Neural cell (in vitro differentiated cells): ENCODE data around the gene HOXA7. TPM values are rescaled to one million over a fixed set of nuclear protein-coding genes. Genes with fewer than 3 reads are reported as not detected.

Experiments
- H2AFZ ChIP-seq: fragments of 200-600, 300-800 bp; sonication (generic), shearing (Covaris generic); 2 replicates; pipeline ENCODE4 v1.6.0; 2014; ENCODE audit warnings: low read depth, mild to moderate bottlenecking, antibody characterized with exemption, low read length, moderate library complexity
- H3F3A ChIP-seq: fragments of 200-600 bp; shearing (Covaris generic); 2 replicates; pipeline ENCODE4 v1.6.1; 2016; ENCODE audit warnings: mild to moderate bottlenecking, moderate library complexity, mixed read lengths, antibody characterized with exemption, low read length; ENCODE audit not compliant: insufficient read depth, poor library complexity, severe bottlenecking
- H3K27ac ChIP-seq: fragments of 200-600, 300-800 bp; sonication (generic), shearing (Covaris generic); 2 replicates; pipeline ENCODE4 v1.5.1; 2014; ENCODE audit warnings: mild to moderate bottlenecking, low read length, moderate library complexity
- H3K27me3 ChIP-seq: fragments of 300-800, 200-600 bp; sonication (generic), shearing (Covaris generic); 2 replicates; pipeline ENCODE4 v1.6.0; 2014; ENCODE audit warnings: mild to moderate bottlenecking, low read depth, low read length, moderate library complexity; ENCODE audit not compliant: insufficient read depth
- H3K36me3 ChIP-seq: fragments of 300-800, 200-600 bp; sonication (generic), shearing (Covaris generic); 2 replicates; pipeline ENCODE4 v1.5.1; 2014; ENCODE audit warnings: mild to moderate bottlenecking, antibody characterized with exemption, low read length, moderate library complexity; ENCODE audit not compliant: insufficient read depth
- H3K4me2 ChIP-seq: fragments of 300-800, 200-600 bp; sonication (generic), shearing (Covaris generic); 2 replicates; pipeline ENCODE4 v1.6.0; 2014; ENCODE audit warnings: mild to moderate bottlenecking, low read length
- H3K4me3 ChIP-seq: fragments of 300-800, 200-600 bp; sonication (generic), shearing (Covaris generic); 2 replicates; pipeline ENCODE4 v1.5.1; 2014; ENCODE audit warnings: mild to moderate bottlenecking, low read length, moderate library complexity
- H3K79me2 ChIP-seq: fragments of 200-600 bp; shearing (Covaris generic); replicated peaks from 2 replicates; pipeline ENCODE4 v1.6.0; 2014; ENCODE audit warnings: mild to moderate bottlenecking, low read length, moderate library complexity; ENCODE audit not compliant: insufficient read depth
- H3K9ac ChIP-seq: fragments of 300-800, 200-600 bp; sonication (generic), shearing (Covaris generic); 2 replicates; pipeline ENCODE4 v1.6.1; 2016; ENCODE audit warnings: mild to moderate bottlenecking, low read length, mixed read lengths
- H3K9me2 ChIP-seq: fragments of 200-600 bp; shearing (Covaris generic); 2 replicates; pipeline ENCODE4 v1.6.1; 2016; ENCODE audit warnings: mild to moderate bottlenecking, low read length, mixed read lengths; ENCODE audit not compliant: insufficient read depth
- H3K9me3 ChIP-seq: fragments of 200-600, 300-800 bp; sonication (generic), shearing (Covaris generic); 2 replicates; pipeline ENCODE4 v1.6.1; 2016; ENCODE audit warnings: mild to moderate bottlenecking, mixed run types, low read length, moderate library complexity, mixed read lengths
- H4K20me1 ChIP-seq: fragments of 200-600 bp; shearing (Covaris generic); 2 replicates; pipeline ENCODE4 v1.6.1; 2016; ENCODE audit warnings: mild to moderate bottlenecking, mixed run types; ENCODE audit not compliant: insufficient read depth
- EP300 ChIP-seq: fragments of 450-650 bp; conservative IDR thresholded peaks from 2 replicates; pipeline ENCODE4 v1.6.1; 2014; ENCODE audit warnings: antibody characterized with exemption, mild to moderate bottlenecking, moderate library complexity; ENCODE audit not compliant: poor library complexity, severe bottlenecking
- MXI1 ChIP-seq: fragments of 450-650 bp; conservative IDR thresholded peaks from 2 replicates; pipeline ENCODE4 v1.6.1; 2014; ENCODE audit warnings: antibody characterized with exemption, mild to moderate bottlenecking; ENCODE audit not compliant: poor library complexity, severe bottlenecking
- POLR2AphosphoS5 ChIP-seq: IDR thresholded peaks from 2 replicates; pipeline ENCODE4 v1.6.1; 2012
- RAD21 ChIP-seq: fragments of 450-650 bp; conservative IDR thresholded peaks from 2 replicates; pipeline ENCODE4 v1.6.1; 2014; ENCODE audit warnings: antibody characterized with exemption, mild to moderate bottlenecking, moderate library complexity
- REST ChIP-seq: IDR thresholded peaks from 2 replicates; pipeline ENCODE4 v1.6.1; 2012; ENCODE audit warnings: borderline replicate concordance
- TAF1 ChIP-seq: IDR thresholded peaks from 2 replicates; pipeline ENCODE4 v1.6.1; 2012; ENCODE audit warnings: low read depth
- polyA plus RNA-seq: library from polyadenylated mRNA; depleted of rRNA; stranded (reverse); fragments of >200 nt; gene quantifications from 2 replicates; pipeline ENCODE4 v1.2.3, GENCODE V29; 2014

Gene HOXA7
- polyA plus RNA-seq, 1 donor from 2014 or later = not detected

- Histone ChIP-seq H3K27ac (no peak overlapping the region), H4K20me1 (no peaks in the 10 kb centered on the region), H3F3A (no peaks in the 10 kb centered on the region), H3K27me3 (peaks cover 100% of the 10 kb centered on the region), H3K4me3 (no peak overlapping the region), H2AFZ (no peak overlapping the region), H3K79me2 (no peaks in the 10 kb centered on the region), H3K9me3 (peaks cover 8% of the 10 kb centered on the region), H3K36me3 (no peaks in the 10 kb centered on the region), H3K9me2 (no peaks in the 10 kb centered on the region), H3K9ac (no peak overlapping the region), H3K4me2 (no peak overlapping the region)
- TF ChIP-seq POLR2AphosphoS5 = no peak
- TF ChIP-seq RAD21 = no peak
- TF ChIP-seq TAF1 = no peak
- no peak for TF ChIP-seq MXI1
These were observed 21.4 kb upstream of the HOXA7 start for GRCh38 chr7:27177795-27178320.

GRCh38 chr7:27176962-27177794, 20.7 kb upstream of the HOXA7 start:
- no peak overlapping the region for H2AFZ ChIP-seq
- H3K9me2 ChIP-seq = no peaks in the 10 kb centered on the region
- H4K20me1 ChIP-seq = no peaks in the 10 kb centered on the region
- H3K36me3 ChIP-seq = no peaks in the 10 kb centered on the region
- H3K27me3 ChIP-seq = peaks cover 100% of the 10 kb centered on the region
- H3K9ac ChIP-seq = no peak overlapping the region
- TF ChIP-seq EP300 = no peak
- H3K4me3 ChIP-seq = no peak overlapping the region
- no peak overlapping the region for H3K27ac ChIP-seq
- H3K4me2 ChIP-seq = no peak overlapping the region
- H3K79me2 ChIP-seq = no peaks in the 10 kb centered on the region
- peaks cover 11% of the 10 kb centered on the region for H3K9me3 ChIP-seq
- no peaks in the 10 kb centered on the region for H3F3A ChIP-seq

- H3K27ac ChIP-seq = no peak overlapping the region
- no peak overlapping the region for H3K4me3 ChIP-seq
These were observed 20.0 kb upstream of the HOXA7 start for GRCh38 chr7:27176524-27176845.

More at GRCh38 chr7:27176524-27176845, 20.0 kb upstream of the HOXA7 start:
- no peaks in the 10 kb centered on the region for H4K20me1 ChIP-seq
- H3K36me3 ChIP-seq = no peaks in the 10 kb centered on the region
- no peak overlapping the region for H3K9ac ChIP-seq
- no peaks in the 10 kb centered on the region for H3F3A ChIP-seq
- peaks cover 15% of the 10 kb centered on the region for H3K9me3 ChIP-seq
- no peaks in the 10 kb centered on the region for H3K79me2 ChIP-seq
- peaks cover 100% of the 10 kb centered on the region for H3K27me3 ChIP-seq
- no peak overlapping the region for H3K4me2 ChIP-seq
- TF ChIP-seq REST = no peak
- H2AFZ ChIP-seq = no peak overlapping the region
- no peaks in the 10 kb centered on the region for H3K9me2 ChIP-seq
